Thoracic aorta (tissue), 2 donors: ENCODE results near the gene KIF11. TPM values are rescaled to one million over a fixed set of nuclear protein-coding genes. Genes with fewer than 3 reads are reported as not detected.
"Not testable (repeated sequence)": the region's sequence is repeated elsewhere in the genome, so short reads cannot be mapped to it uniquely, and the experiment has no call there.

ENCODE experiments used
- ATAC-seq: fragments of 150-250 bp; one replicate; pipeline ENCODE4 v1.8.0; 2017; ENCODE audit warnings: low read depth; ENCODE audit not compliant: insufficient number of reproducible peaks, low FRiP score
- DNase-seq: peaks from one replicate; pipeline ENCODE4 v3.0.0-alpha.2; 2020; ENCODE audit warnings: low spot score
- H3K27ac ChIP-seq, 2 donors: fragments of 200-600 bp; sonication (generic); 1 replicate in 1 of 2; 2 replicates in 1 of 2; pipeline ENCODE4 v1.5.1; 2016; ENCODE audit warnings: mild to moderate bottlenecking in 2 of 2, moderate library complexity in 2 of 2
- H3K27me3 ChIP-seq: fragments of 200-600 bp; sonication (generic); replicated peaks from 2 replicates; pipeline ENCODE4 v1.6.0; 2016; ENCODE audit warnings: mild to moderate bottlenecking; ENCODE audit not compliant: insufficient read depth
- H3K36me3 ChIP-seq: fragments of 200-600 bp; sonication (generic); one replicate; pipeline ENCODE4 v1.5.1; 2016
- H3K4me1 ChIP-seq, 2 donors: fragments of 200-600 bp; sonication (generic); 1 replicate in 1 of 2; 2 replicates in 1 of 2; pipeline versions ENCODE4 v1.5.1 to v1.6.0; 2016; ENCODE audit warnings: low read depth in 2 of 2, mild to moderate bottlenecking in 1 of 2; ENCODE audit not compliant: control insufficient read depth in 1 of 2
- H3K4me3 ChIP-seq: fragments of 200-600 bp; sonication (generic); 2 replicates; pipeline ENCODE4 v1.5.1; 2016; ENCODE audit warnings: mild to moderate bottlenecking
- H3K9me3 ChIP-seq: fragments of 200-600 bp; sonication (generic); 2 replicates; pipeline ENCODE4 v1.5.1; 2016
- total RNA-seq, 2 donors: library from RNA; depleted of rRNA; stranded (reverse); fragments of >200 nt; gene quantifications; one replicate each; pipeline versions ENCODE4 v1.1.0 to v1.2.3, GENCODE V29; 2016
- TF ChIP-seq, protein P1 (sequence below): fragments of 200-600 bp; sonication (generic); IDR thresholded peaks from one replicate; pipeline ENCODE4 v1.5.1; 2019; ENCODE audit warnings: antibody characterized with exemption

KIF11 gene
- total RNA-seq, 2 donors from 2014 or later, result 0.81 to 1.9 TPM

DNA sequence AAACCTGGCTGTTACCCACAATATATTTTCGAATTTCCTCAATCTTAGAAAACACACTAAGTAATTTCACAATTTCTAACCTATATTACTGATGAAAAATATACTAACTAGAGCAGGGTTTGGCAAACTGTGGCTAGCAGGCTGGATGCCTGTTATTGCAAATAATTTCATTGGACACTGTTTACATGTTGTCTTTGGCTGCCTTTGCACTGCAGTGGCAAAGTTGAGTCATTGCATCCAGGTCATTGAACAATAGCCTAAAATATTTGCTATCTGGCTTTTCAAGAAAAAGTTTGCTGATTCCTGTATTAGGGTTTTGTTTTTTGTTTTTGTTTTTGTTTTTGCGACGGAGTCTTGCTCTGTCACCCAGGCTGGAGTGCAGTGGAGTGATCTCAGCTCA is 47.2 kb downstream of the KIF11 start:
- H3K36me3 ChIP-seq, result no peaks in the 10 kb centered on the region
- no peak for ATAC-seq
- no peaks in the 10 kb centered on the region for H3K4me1 ChIP-seq
- no peaks in the 10 kb centered on the region for H3K27me3 ChIP-seq
- TF ChIP-seq, protein P1, sequence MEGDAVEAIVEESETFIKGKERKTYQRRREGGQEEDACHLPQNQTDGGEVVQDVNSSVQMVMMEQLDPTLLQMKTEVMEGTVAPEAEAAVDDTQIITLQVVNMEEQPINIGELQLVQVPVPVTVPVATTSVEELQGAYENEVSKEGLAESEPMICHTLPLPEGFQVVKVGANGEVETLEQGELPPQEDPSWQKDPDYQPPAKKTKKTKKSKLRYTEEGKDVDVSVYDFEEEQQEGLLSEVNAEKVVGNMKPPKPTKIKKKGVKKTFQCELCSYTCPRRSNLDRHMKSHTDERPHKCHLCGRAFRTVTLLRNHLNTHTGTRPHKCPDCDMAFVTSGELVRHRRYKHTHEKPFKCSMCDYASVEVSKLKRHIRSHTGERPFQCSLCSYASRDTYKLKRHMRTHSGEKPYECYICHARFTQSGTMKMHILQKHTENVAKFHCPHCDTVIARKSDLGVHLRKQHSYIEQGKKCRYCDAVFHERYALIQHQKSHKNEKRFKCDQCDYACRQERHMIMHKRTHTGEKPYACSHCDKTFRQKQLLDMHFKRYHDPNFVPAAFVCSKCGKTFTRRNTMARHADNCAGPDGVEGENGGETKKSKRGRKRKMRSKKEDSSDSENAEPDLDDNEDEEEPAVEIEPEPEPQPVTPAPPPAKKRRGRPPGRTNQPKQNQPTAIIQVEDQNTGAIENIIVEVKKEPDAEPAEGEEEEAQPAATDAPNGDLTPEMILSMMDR, result no peak
- no peak for DNase-seq
- no peak overlapping the region for H3K27ac ChIP-seq
- no peaks in the 10 kb centered on the region for H3K9me3 ChIP-seq
- H3K4me3 ChIP-seq, result no peak overlapping the region

DNA sequence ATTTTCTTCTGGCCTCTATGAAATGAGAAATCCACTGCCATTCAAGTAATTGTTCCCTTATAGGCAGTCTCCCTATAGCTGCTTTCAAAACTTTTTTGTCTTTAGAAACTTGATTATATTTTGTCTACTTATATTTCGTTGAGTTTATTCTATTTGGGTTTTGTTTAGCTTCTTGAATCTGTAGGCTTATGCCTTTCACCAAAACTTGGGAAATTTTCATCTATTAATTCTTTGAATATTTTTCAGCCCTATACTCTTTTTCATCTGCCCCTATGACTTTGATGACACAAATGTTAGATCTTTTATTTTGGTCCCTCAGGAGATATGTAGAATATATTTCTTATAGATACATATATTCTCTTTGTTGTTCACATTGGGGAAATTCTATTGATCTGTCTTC is 48.6 kb downstream of the KIF11 start:
- Histone ChIP-seq H3K9me3 (no peaks in the 10 kb centered on the region), H3K27me3 (no peaks in the 10 kb centered on the region), H3K4me3 (no peak overlapping the region), H3K4me1 (no peaks in the 10 kb centered on the region), H3K27ac (no peak overlapping the region), H3K36me3 (no peaks in the 10 kb centered on the region)
- TF ChIP-seq, protein P1, result no peak
- DNase-seq (no peak), ATAC-seq (no peak)

DNA sequence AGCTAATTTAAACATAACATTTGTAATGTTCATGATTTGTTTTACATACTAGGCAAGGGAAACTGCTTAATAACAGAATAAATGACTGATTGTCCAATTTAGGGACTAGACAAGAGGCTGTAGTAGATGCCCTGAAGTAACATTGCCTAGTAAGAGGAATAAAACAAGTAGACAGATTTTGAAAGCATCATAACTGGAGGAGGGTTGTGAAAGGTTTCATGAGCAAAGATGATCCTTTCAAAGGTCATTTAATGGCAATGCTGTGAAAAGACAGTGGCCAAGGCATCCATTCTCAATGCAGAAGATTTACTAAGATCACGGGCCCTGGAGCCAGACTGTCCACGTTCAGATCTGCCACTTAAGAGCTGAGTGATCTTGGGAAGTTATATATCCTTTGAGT is 52.0 kb downstream of the KIF11 start:
- DNase-seq, result no peak
- Histone ChIP-seq H3K36me3 (no peaks in the 10 kb centered on the region), H3K9me3 (no peaks in the 10 kb centered on the region), H3K27ac (no peak overlapping the region), H3K4me1 (no peaks in the 10 kb centered on the region), H3K4me3 (no peak overlapping the region), H3K27me3 (no peaks in the 10 kb centered on the region)
- TF ChIP-seq, protein P1, result no peak
- ATAC-seq, result no peak

DNA sequence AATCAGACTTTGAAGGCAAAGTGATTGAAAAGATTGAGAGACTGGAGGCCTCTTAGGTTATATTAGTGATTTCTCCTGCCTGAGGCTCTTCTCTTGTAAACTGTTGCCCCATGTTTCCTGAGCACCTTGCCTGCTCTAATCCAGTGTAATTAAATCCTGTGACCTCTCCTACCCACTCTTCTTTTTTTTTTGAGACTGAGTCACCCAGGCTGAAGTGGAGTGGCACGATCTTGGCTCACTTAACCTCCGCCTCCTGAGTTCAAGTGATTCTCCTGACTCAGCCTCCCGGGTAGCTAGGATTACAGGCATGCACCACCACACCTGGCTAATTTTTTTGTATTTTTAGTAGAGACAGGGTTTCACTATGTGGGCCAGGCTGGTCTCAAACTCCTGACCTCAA is 57.9 kb downstream of the KIF11 start:
- H3K27ac ChIP-seq, H3K36me3 ChIP-seq, H3K9me3 ChIP-seq, H3K4me1 ChIP-seq, DNase-seq, H3K4me3 ChIP-seq, ATAC-seq, H3K27me3 ChIP-seq: not testable (repeated sequence)

- no peak overlapping the region for H3K4me3 ChIP-seq
- no peak overlapping the region for H3K27ac ChIP-seq
- no peaks in the 10 kb centered on the region for H3K4me1 ChIP-seq
- no peak for DNase-seq
- TF ChIP-seq, protein P1, result no peak
- no peak for ATAC-seq
- H3K9me3 ChIP-seq, result no peaks in the 10 kb centered on the region
- H3K36me3 ChIP-seq, result no peaks in the 10 kb centered on the region
- H3K27me3 ChIP-seq, result no peaks in the 10 kb centered on the region
Measured at GRCh38 chr10:92655426-92655825, 62.5 kb downstream of the KIF11 start.

- no peaks in the 10 kb centered on the region for H3K36me3 ChIP-seq
- ATAC-seq (no peak), DNase-seq (no peak)
- H3K27me3 ChIP-seq, result no peaks in the 10 kb centered on the region
- TF ChIP-seq, protein P1, result no peak
- H3K4me1 ChIP-seq, result no peaks in the 10 kb centered on the region
- H3K27ac ChIP-seq, result no peak overlapping the region
- H3K4me3 ChIP-seq, result no peak overlapping the region
- no peaks in the 10 kb centered on the region for H3K9me3 ChIP-seq
Measured at GRCh38 chr10:92656266-92656961, 63.5 kb downstream of the KIF11 start.
